D341Med (cell line): Measurements from ENCODE around the gene XCL1.
A peak's percentile ranks its signal among the peaks of the same experiment; 100 is the strongest.
"Not testable (repeated sequence)": the region's sequence is repeated elsewhere in the genome, so short reads cannot be mapped to it uniquely, and the experiment has no call there.

Experiments used
- DNase-seq: peaks from one replicate; pipeline ENCODE4 v3.0.0; 2012; ENCODE audit warnings: low spot score

XCL1 gene

GRCh38 chr1:168576245-168576688 is at the start of gene XCL1:
TSS of gene XCL1 (plus strand) at chr1:168576605. CDS start at chr1:168576638, 33 bp downstream.
- not testable (repeated sequence) for DNase-seq

GRCh38 chr1:168529518-168529917 is 46.9 kb upstream of the XCL1 start:
- no peak for DNase-seq

GRCh38 chr1:168531615-168532345 is 44.6 kb upstream of the XCL1 start:
- no peak for DNase-seq

- no peak for DNase-seq
These were observed 40.9 kb upstream of the XCL1 start for GRCh38 chr1:168535536-168535935.

GRCh38 chr1:168540798-168541197 is 35.6 kb upstream of the XCL1 start:
- DNase-seq: not testable (repeated sequence)

- DNase-seq: not testable (repeated sequence)
These were observed 33.4 kb upstream of the XCL1 start for GRCh38 chr1:168542978-168543377.

GRCh38 chr1:168543840-168544498 is 32.4 kb upstream of the XCL1 start, which contains the start of gene XCL2:
TSS of gene XCL2 (minus strand) at chr1:168543997. CDS start at chr1:168543964, 33 bp downstream.
- DNase-seq: not testable (repeated sequence)

GRCh38 chr1:168545678-168546552 is 30.5 kb upstream of the XCL1 start:
- DNase-seq: peak; percentile 47

- DNase-seq: not testable (repeated sequence)
These were observed 29.9 kb upstream of the XCL1 start for GRCh38 chr1:168546553-168546895.

GRCh38 chr1:168550971-168551370 is 25.4 kb upstream of the XCL1 start:
- no peak for DNase-seq

GRCh38 chr1:168551688-168552087 is 24.7 kb upstream of the XCL1 start:
- DNase-seq: no peak

- no peak for DNase-seq
These were observed 23.4 kb upstream of the XCL1 start for GRCh38 chr1:168552961-168553360.

GRCh38 chr1:168553680-168554553 is 22.5 kb upstream of the XCL1 start:
- no peak for DNase-seq

GRCh38 chr1:168554603-168555483 is 21.6 kb upstream of the XCL1 start:
- no peak for DNase-seq

GRCh38 chr1:168555508-168556046 is 20.8 kb upstream of the XCL1 start:
- DNase-seq: no peak

- DNase-seq: no peak
These were observed 19.8 kb upstream of the XCL1 start for GRCh38 chr1:168556647-168557046.

- no peak for DNase-seq
These were observed 16.0 kb upstream of the XCL1 start for GRCh38 chr1:168560370-168560769.

GRCh38 chr1:168561989-168562388 is 14.4 kb upstream of the XCL1 start:
- DNase-seq: no peak

GRCh38 chr1:168565825-168566224 is 10.6 kb upstream of the XCL1 start:
- DNase-seq: no peak

GRCh38 chr1:168567007-168567406 is 9.4 kb upstream of the XCL1 start:
- no peak for DNase-seq
